Prostate gland (tissue), 2 donors: ENCODE measurements around the gene ROPN1. TPM values are rescaled to one million over a fixed set of nuclear protein-coding genes. Genes with fewer than 3 reads are reported as not detected.
"Not testable (repeated sequence)": the region's sequence is repeated elsewhere in the genome, so short reads cannot be mapped to it uniquely, and the experiment has no call there.

Source experiments
- DNase-seq: peaks from one replicate; pipeline ENCODE4 v3.0.0-alpha.2; 2019; ENCODE audit warnings: low spot score
- H3K27ac ChIP-seq, 2 donors: fragments of 200-600 bp; sonication (generic); 2 replicates each; pipeline ENCODE4 v1.5.1; 2017 to 2019
- H3K27me3 ChIP-seq: fragments of 200-600 bp; sonication (generic); replicated peaks from 2 replicates; pipeline ENCODE4 v1.5.1; 2019; ENCODE audit not compliant: insufficient read depth
- H3K36me3 ChIP-seq, 2 donors: fragments of 200-600 bp; sonication (generic); 1 replicate in 1 of 2; 2 replicates in 1 of 2; pipeline versions ENCODE4 v1.5.1 to v1.8.1; 2017 to 2019
- H3K4me1 ChIP-seq: fragments of 200-600 bp; sonication (generic); replicated peaks from 2 replicates; pipeline ENCODE4 v1.5.1; 2019
- H3K4me3 ChIP-seq, 2 donors: fragments of 200-600 bp; sonication (generic); 2 replicates each; pipeline ENCODE4 v1.5.1; 2017 to 2019
- H3K9me3 ChIP-seq: fragments of 200-600 bp; sonication (generic); 2 replicates; pipeline ENCODE4 v1.5.1; 2017
- CTCF ChIP-seq, 4 experiments: fragments of 200-600 bp in 2 of 4; fragments of 450-650 bp in 2 of 4; sonication (generic) in 2 of 4; IDR thresholded peaks; 1 replicate in 3 of 4; 2 replicates in 1 of 4; pipeline ENCODE4 v1.5.1; 2016 to 2019; ENCODE audit warnings: antibody characterized with exemption in 4 of 4, mild to moderate bottlenecking in 2 of 4, moderate library complexity in 2 of 4
- POLR2A ChIP-seq: fragments of 450-650 bp; IDR thresholded peaks from one replicate; pipeline ENCODE4 v1.6.1; 2016; ENCODE audit warnings: antibody characterized with exemption, mild to moderate bottlenecking
- POLR2AphosphoS5 ChIP-seq: sonication (generic); formaldehyde crosslinking; IDR thresholded peaks from one replicate; pipeline ENCODE4 v1.6.1; 2017; ENCODE audit warnings: antibody characterized with exemption
- WGBS: methylation state at CpG from one replicate; pipeline ENCODE4 v1.1.5; 2018; 5-methylcytosine and 5-hydroxymethylcytosine counted together
- intact Hi-C: fragments of 100-400 bp; cut with DNase I; formaldehyde crosslinking; loops from one replicate; pipeline ENCODE4 v1.14.2; 2022
- total RNA-seq, 2 donors: library from RNA; depleted of rRNA; stranded (reverse); fragments of >200 nt; gene quantifications; one replicate each; pipeline ENCODE4 v1.1.0, GENCODE V29; 2016

ROPN1 gene
- 10 to 100 TPM in 1 of 2 donors, not detected in 1; 10.8 TPM for total RNA-seq

- H3K27me3 ChIP-seq = not testable (repeated sequence)
These were observed at the start of gene ROPN1 for GRCh38 chr3:123991730-123992588. Gene ROPN1, minus strand, starts transcription at chr3:123992124. Its CDS starts 11,643 bp downstream, at chr3:123980481.

GRCh38 chr3:124041553-124041952 is 49.6 kb upstream of the ROPN1 start:
- TF ChIP-seq POLR2A = no peak
- TF ChIP-seq POLR2AphosphoS5 = no peak
- TF ChIP-seq CTCF (IDR thresholded peaks at IDR 0.05) = no peak
- intact Hi-C loops = no loop called here

More at GRCh38 chr3:123991730-123992588, at the start of gene ROPN1:
- intact Hi-C loops, H3K9me3 ChIP-seq, H3K4me1 ChIP-seq, H3K27ac ChIP-seq, H3K4me3 ChIP-seq, DNase-seq, H3K36me3 ChIP-seq: not testable (repeated sequence)
- WGBS = 0% methylated on average over 10 of the region's 49 CpGs

GRCh38 chr3:124037326-124037725 is 45.4 kb upstream of the ROPN1 start:
- no peak for DNase-seq
- no peaks in the 10 kb centered on the region for H3K36me3 ChIP-seq
- intact Hi-C loops = no loop called here
- no peaks in the 10 kb centered on the region for H3K27me3 ChIP-seq
- no peak overlapping the region for H3K4me3 ChIP-seq
- no peak overlapping the region for H3K27ac ChIP-seq
- no peaks in the 10 kb centered on the region for H3K9me3 ChIP-seq
- H3K4me1 ChIP-seq = no peaks in the 10 kb centered on the region
- TF ChIP-seq CTCF (IDR thresholded peaks at IDR 0.05) (no peak), POLR2AphosphoS5 (no peak), POLR2A (no peak)

More at GRCh38 chr3:124041553-124041952, 49.6 kb upstream of the ROPN1 start:
- H3K4me1 ChIP-seq = no peaks in the 10 kb centered on the region
- no peaks in the 10 kb centered on the region for H3K9me3 ChIP-seq
- H3K4me3 ChIP-seq = no peak overlapping the region
- 93% methylated on average over 5 of the region's 5 CpGs for WGBS
- H3K27me3 ChIP-seq = no peaks in the 10 kb centered on the region
- DNase-seq = no peak
- no peak overlapping the region for H3K27ac ChIP-seq
- H3K36me3 ChIP-seq = no peaks in the 10 kb centered on the region

- intact Hi-C loops, H3K36me3 ChIP-seq, H3K4me3 ChIP-seq, H3K27ac ChIP-seq, H3K9me3 ChIP-seq, H3K27me3 ChIP-seq, DNase-seq, H3K4me1 ChIP-seq: not testable (repeated sequence)
- WGBS = 98% methylated on average over 3 of the region's 3 CpGs
These were observed 44.3 kb upstream of the ROPN1 start for GRCh38 chr3:124036214-124036613.

GRCh38 chr3:124035463-124036121 is 43.7 kb upstream of the ROPN1 start:
- no peaks in the 10 kb centered on the region for H3K27me3 ChIP-seq
- WGBS = 88% methylated on average over 1 of the region's 1 CpG

More at GRCh38 chr3:124035463-124036121, 43.7 kb upstream of the ROPN1 start:
- no peaks in the 10 kb centered on the region for H3K36me3 ChIP-seq
- no peaks in the 10 kb centered on the region for H3K4me1 ChIP-seq
- no peak for TF ChIP-seq POLR2AphosphoS5
- no peak for TF ChIP-seq CTCF (IDR thresholded peaks at IDR 0.05)
- TF ChIP-seq POLR2A = no peak
- H3K27ac ChIP-seq = no peak overlapping the region
- intact Hi-C loops = no loop called here
- H3K9me3 ChIP-seq = no peaks in the 10 kb centered on the region
- DNase-seq = no peak
- no peak overlapping the region for H3K4me3 ChIP-seq
